Nephron progenitor cell (in vitro differentiated cells): ENCODE measurements around the gene DNAH10.

ENCODE experiments used
- DNase-seq: peaks from one replicate; pipeline ENCODE4 v3.0.0; 2021
- H3K27ac Mint-ChIP-seq: 2 replicates; pipeline ENCODE4 v1.8.0; 2021; ENCODE audit warnings: mild to moderate bottlenecking, moderate library complexity, mixed read lengths
- H3K27me3 Mint-ChIP-seq: 2 replicates; pipeline ENCODE4 v1.8.0; 2021; ENCODE audit warnings: mild to moderate bottlenecking, low read depth, mixed read lengths; ENCODE audit not compliant: poor library complexity
- H3K36me3 Mint-ChIP-seq: 2 replicates; pipeline ENCODE4 v1.8.0; 2021; ENCODE audit warnings: low read depth, mixed read lengths
- H3K4me1 Mint-ChIP-seq: 2 replicates; pipeline ENCODE4 v1.8.0; 2021; ENCODE audit warnings: mixed read lengths
- H3K4me3 Mint-ChIP-seq: 2 replicates; pipeline ENCODE4 v1.8.0; 2021; ENCODE audit warnings: mild to moderate bottlenecking, moderate library complexity, mixed read lengths
- H3K9me3 Mint-ChIP-seq: 2 replicates; pipeline ENCODE4 v1.8.0; 2021; ENCODE audit warnings: mild to moderate bottlenecking, moderate library complexity, mixed read lengths
- CTCF ChIP-seq: fragments of 200-600 bp; sonication (generic); IDR thresholded peaks from 2 replicates; pipeline ENCODE4 v1.5.0; 2021; ENCODE audit warnings: antibody characterized with exemption

DNAH10 gene

GRCh38 chr12:123760267-123760938 is 1.7 kb upstream of the DNAH10 start:
- Mint-ChIP-seq H3K4me3 (peak overlapping the region; percentile 48), H3K9me3 (no peaks in the 10 kb centered on the region), H3K27ac (no peak overlapping the region), H3K27me3 (peaks cover 14% of the 10 kb centered on the region), H3K36me3 (peaks cover 28% of the 10 kb centered on the region), H3K4me1 (peaks cover 16% of the 10 kb centered on the region)
- TF ChIP-seq CTCF, result no peak
- DNase-seq, result no peak

GRCh38 chr12:123762715-123763052 is 583 bp downstream of the DNAH10 start:
- H3K9me3 Mint-ChIP-seq, result no peaks in the 10 kb centered on the region
- H3K4me3 Mint-ChIP-seq, result peak overlapping the region; percentile 80
- peaks cover 19% of the 10 kb centered on the region for H3K36me3 Mint-ChIP-seq
- peaks cover 18% of the 10 kb centered on the region for H3K27me3 Mint-ChIP-seq
- peaks cover 12% of the 10 kb centered on the region for H3K4me1 Mint-ChIP-seq
- no peak for TF ChIP-seq CTCF
- DNase-seq, result no peak
- H3K27ac Mint-ChIP-seq, result no peak overlapping the region

GRCh38 chr12:123763093-123763492 is 992 bp downstream of the DNAH10 start:
- Mint-ChIP-seq H3K9me3 (no peaks in the 10 kb centered on the region), H3K27me3 (peaks cover 18% of the 10 kb centered on the region), H3K36me3 (peaks cover 15% of the 10 kb centered on the region), H3K4me3 (peak overlapping the region; percentile 80), H3K27ac (no peak overlapping the region), H3K4me1 (peaks cover 12% of the 10 kb centered on the region)
- DNase-seq, result no peak
- TF ChIP-seq CTCF, result no peak

- TF ChIP-seq CTCF, result no peak
- no peak for DNase-seq
- Mint-ChIP-seq H3K27me3 (peaks cover 27% of the 10 kb centered on the region), H3K9me3 (no peaks in the 10 kb centered on the region), H3K4me3 (no peak overlapping the region), H3K4me1 (peaks cover 12% of the 10 kb centered on the region), H3K36me3 (peaks cover 12% of the 10 kb centered on the region), H3K27ac (no peak overlapping the region)
These were observed 2.0 kb downstream of the DNAH10 start for GRCh38 chr12:123764109-123764508.

- peaks cover 7% of the 10 kb centered on the region for H3K4me1 Mint-ChIP-seq
- no peak for DNase-seq
- peaks cover 29% of the 10 kb centered on the region for H3K27me3 Mint-ChIP-seq
- H3K4me3 Mint-ChIP-seq, result no peak overlapping the region
- no peak for TF ChIP-seq CTCF
- H3K27ac Mint-ChIP-seq, result no peak overlapping the region
- no peaks in the 10 kb centered on the region for H3K36me3 Mint-ChIP-seq
- no peaks in the 10 kb centered on the region for H3K9me3 Mint-ChIP-seq
These were observed 3.5 kb downstream of the DNAH10 start for GRCh38 chr12:123765504-123766035.

- H3K27ac Mint-ChIP-seq, result no peak overlapping the region
- no peaks in the 10 kb centered on the region for H3K9me3 Mint-ChIP-seq
These were observed 5.5 kb downstream of the DNAH10 start for GRCh38 chr12:123767613-123768012.

More at GRCh38 chr12:123767613-123768012, 5.5 kb downstream of the DNAH10 start:
- TF ChIP-seq CTCF, result no peak
- Mint-ChIP-seq H3K4me1 (no peaks in the 10 kb centered on the region), H3K4me3 (no peak overlapping the region), H3K27me3 (peaks cover 36% of the 10 kb centered on the region), H3K36me3 (no peaks in the 10 kb centered on the region)
- DNase-seq, result no peak
